Tibial nerve (tissue), 4 donors: ENCODE measurements around the gene IFIT1. TPM values are rescaled to one million over a fixed set of nuclear protein-coding genes. Genes with fewer than 3 reads are reported as not detected.

Experiments
- DNase-seq, 2 donors: peaks; one replicate each; pipeline ENCODE4 v3.0.0-alpha.2; 2019; ENCODE audit warnings: low spot score in 2 of 2
- H3K27ac ChIP-seq, 4 donors: fragments of 200-600 bp; sonication (generic) in 3 of 4; one replicate each; pipeline ENCODE4 v1.5.1; 2017 to 2019; ENCODE audit warnings: mild to moderate bottlenecking in 1 of 4
- H3K27me3 ChIP-seq, 2 donors: fragments of 200-600 bp; sonication (generic) in 1 of 2; one replicate each; pipeline versions ENCODE4 v1.5.1 to v1.6.0; 2017 to 2019
- H3K36me3 ChIP-seq, 3 donors: fragments of 200-600 bp; sonication (generic); one replicate each; pipeline ENCODE4 v1.5.1; 2018 to 2019
- H3K4me1 ChIP-seq, 4 donors: fragments of 200-600 bp; sonication (generic) in 3 of 4; one replicate each; pipeline ENCODE4 v1.5.1; 2017 to 2019
- H3K4me3 ChIP-seq, 4 donors: fragments of 200-600 bp; sonication (generic) in 3 of 4; one replicate each; pipeline ENCODE4 v1.5.1; 2017 to 2019; ENCODE audit warnings: mild to moderate bottlenecking in 1 of 4, moderate library complexity in 1 of 4
- H3K9me3 ChIP-seq, 4 donors: fragments of 200-600 bp; sonication (generic) in 3 of 4; one replicate each; pipeline ENCODE4 v1.5.1; 2017 to 2019
- CTCF ChIP-seq, 5 experiments: fragments of 200-600 bp in 3 of 5; fragments of 450-650 bp in 2 of 5; sonication (generic) in 3 of 5; IDR thresholded peaks; one replicate each; pipeline ENCODE4 v1.5.1; 2016 to 2019; ENCODE audit warnings: antibody characterized with exemption in 5 of 5, mild to moderate bottlenecking in 3 of 5, moderate library complexity in 2 of 5
- EP300 ChIP-seq, 2 donors: sonication (generic); formaldehyde crosslinking; IDR thresholded peaks; one replicate each; pipeline ENCODE4 v1.6.1; 2017; ENCODE audit warnings: antibody characterized with exemption in 2 of 2, mild to moderate bottlenecking in 1 of 2
- POLR2A ChIP-seq, 2 donors: fragments of 450-650 bp; IDR thresholded peaks; one replicate each; pipeline ENCODE4 v1.6.1; 2017; ENCODE audit warnings: antibody characterized with exemption in 2 of 2, mild to moderate bottlenecking in 2 of 2, moderate library complexity in 2 of 2
- WGBS, 2 donors: methylation state at CpG; one replicate each; pipeline ENCODE4 v1.1.5; 2018; 5-methylcytosine and 5-hydroxymethylcytosine counted together
- total RNA-seq, 4 donors: library from RNA; depleted of rRNA; stranded (reverse); fragments of >200 nt; gene quantifications; one replicate each; pipeline ENCODE4 v1.1.0, GENCODE V29; 2016

The IFIT1 gene
- total RNA-seq, 4 donors from 2014 or later: 7.2 to 17.0 (median 13.9) TPM

DNA sequence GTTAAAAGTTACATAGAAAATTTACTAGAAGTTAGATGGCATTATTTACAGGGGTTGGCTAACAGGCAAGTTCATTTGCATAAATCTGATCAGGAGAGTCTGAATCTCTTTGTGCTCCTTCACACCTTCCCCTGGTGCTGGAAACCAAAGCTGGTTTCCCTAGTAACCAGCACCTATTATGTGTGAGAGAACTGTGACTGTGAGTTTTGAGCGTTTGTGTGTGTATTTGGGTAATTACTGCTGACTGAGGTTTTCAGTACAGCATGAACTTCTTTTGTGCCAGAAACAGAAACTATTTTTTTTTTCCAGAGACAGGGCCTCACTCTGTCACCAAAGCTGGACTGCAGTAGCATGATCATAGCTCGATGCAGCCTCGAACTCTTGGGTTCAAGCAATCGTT is 24.9 kb upstream of the IFIT1 start:
- no peaks in the 10 kb centered on the region for H3K27me3 ChIP-seq
- no peaks in the 10 kb centered on the region for H3K9me3 ChIP-seq
- H3K4me3 ChIP-seq: no peak overlapping the region
- peaks cover 0 to 30% (median 20%) of the 10 kb centered on the region in 4 donors for H3K4me1 ChIP-seq
- peak overlapping the region in 3 of 4 donors; percentile 44 to 84 (median 80) for H3K27ac ChIP-seq
- WGBS, 2 donors: 31% methylated on average over 4 of the region's 4 CpGs
- H3K36me3 ChIP-seq: no peaks in the 10 kb centered on the region
- no peak for DNase-seq
- TF ChIP-seq EP300 (IDR thresholded peaks at IDR 0.05) (peak in 1 of 2 donors; percentile 73), CTCF (IDR thresholded peaks at IDR 0.05) (no peak)

DNA sequence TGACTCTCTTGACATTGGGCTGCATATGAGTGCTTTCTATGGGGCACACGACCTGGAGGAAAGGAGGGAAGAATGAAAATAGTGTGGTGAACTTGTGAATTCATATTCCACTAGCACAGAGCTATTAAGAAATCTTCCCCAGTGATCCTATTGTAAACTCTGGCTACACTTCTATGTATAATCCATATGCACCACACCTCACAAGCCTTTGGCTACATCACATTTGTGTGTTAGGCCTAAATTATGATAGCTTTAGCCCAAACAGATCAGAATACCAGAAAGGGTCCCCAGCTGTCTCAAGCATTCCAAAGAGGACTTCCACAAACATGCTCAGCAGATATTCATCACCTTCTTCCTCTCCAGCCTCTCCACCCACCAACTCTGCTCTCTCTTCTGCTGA is 24.3 kb upstream of the IFIT1 start:
- Histone ChIP-seq H3K4me3 (no peak overlapping the region), H3K4me1 (peaks cover 0 to 30% (median 20%) of the 10 kb centered on the region in 4 donors), H3K27ac (peak overlapping the region in 3 of 4 donors; percentile 44 to 84 (median 80)), H3K9me3 (no peaks in the 10 kb centered on the region), H3K27me3 (no peaks in the 10 kb centered on the region), H3K36me3 (no peaks in the 10 kb centered on the region)
- no peak for DNase-seq
- TF ChIP-seq CTCF (IDR thresholded peaks at IDR 0.05): no peak
- TF ChIP-seq EP300 (IDR thresholded peaks at IDR 0.05): no peak
- TF ChIP-seq POLR2A (IDR thresholded peaks at IDR 0.05): no peak
- 55 to 64% methylated on average over 1 of the region's 1 CpG for WGBS, 2 donors

- Histone ChIP-seq H3K4me3 (no peak overlapping the region), H3K27me3 (no peaks in the 10 kb centered on the region), H3K36me3 (no peaks in the 10 kb centered on the region), H3K27ac (peak overlapping the region; percentile 54 to 84 (median 69)), H3K9me3 (no peaks in the 10 kb centered on the region), H3K4me1 (peaks cover 0 to 41% (median 28%) of the 10 kb centered on the region in 4 donors)
- TF ChIP-seq POLR2A (IDR thresholded peaks at IDR 0.05) (no peak), CTCF (IDR thresholded peaks at IDR 0.05) (peak; percentile 38 to 59 (median 49))
- WGBS, 2 donors: 41 to 54% methylated on average over 5 of the region's 5 CpGs
- no peak for DNase-seq
Measured at GRCh38 chr10:89369156-89370105, 23.0 kb upstream of the IFIT1 start.

GRCh38 chr10:89371079-89371478 is 21.3 kb upstream of the IFIT1 start:
- no peak overlapping the region for H3K4me3 ChIP-seq
- no peaks in the 10 kb centered on the region for H3K36me3 ChIP-seq
- H3K27me3 ChIP-seq: no peaks in the 10 kb centered on the region
- no peaks in the 10 kb centered on the region for H3K9me3 ChIP-seq
- H3K4me1 ChIP-seq: peaks cover 0 to 52% (median 39%) of the 10 kb centered on the region in 4 donors
- DNase-seq: no peak
- no peak overlapping the region for H3K27ac ChIP-seq
- TF ChIP-seq EP300 (IDR thresholded peaks at IDR 0.05): no peak
- TF ChIP-seq CTCF (IDR thresholded peaks at IDR 0.05): no peak
- TF ChIP-seq POLR2A (IDR thresholded peaks at IDR 0.05): no peak

DNA sequence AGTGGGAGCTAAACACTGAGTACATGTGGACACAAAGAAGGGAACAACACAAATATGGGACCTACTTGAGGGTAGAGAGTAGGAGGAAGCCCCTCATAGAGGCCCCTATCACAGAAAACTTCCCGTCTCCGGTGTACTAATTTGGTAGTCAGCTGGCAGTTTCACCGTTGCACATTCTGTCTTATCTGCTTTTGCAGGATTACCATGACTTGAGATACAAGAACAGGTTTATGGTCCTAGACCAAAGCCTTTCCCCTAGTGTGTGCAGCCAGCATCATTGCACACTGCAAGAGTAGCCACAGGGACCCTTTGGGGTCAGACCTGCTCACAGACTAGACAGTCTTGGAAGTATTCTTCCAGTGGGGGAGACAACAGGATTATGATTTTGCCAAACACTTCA is 20.4 kb upstream of the IFIT1 start:
- peaks cover 0 to 52% (median 38%) of the 10 kb centered on the region in 4 donors for H3K4me1 ChIP-seq
- no peaks in the 10 kb centered on the region for H3K9me3 ChIP-seq
- WGBS, 2 donors: 73 to 91% methylated on average over 3 of the region's 3 CpGs
- no peak for DNase-seq
- no peak overlapping the region for H3K4me3 ChIP-seq
- TF ChIP-seq CTCF (IDR thresholded peaks at IDR 0.05): no peak
- no peak for TF ChIP-seq POLR2A (IDR thresholded peaks at IDR 0.05)
- TF ChIP-seq EP300 (IDR thresholded peaks at IDR 0.05): no peak
- H3K27ac ChIP-seq: no peak overlapping the region
- no peaks in the 10 kb centered on the region for H3K27me3 ChIP-seq
- no peaks in the 10 kb centered on the region for H3K36me3 ChIP-seq
